ENCODE measurements around the gene SGIP1. TPM values are rescaled to one million over a fixed set of nuclear protein-coding genes. Genes with fewer than 3 reads are reported as not detected.
A peak's percentile ranks its signal among the peaks of the same experiment; 100 is the strongest.

Gene SGIP1
- total and polyA plus RNA-seq, 2 experiments from 2014 or later: 4.0 to 7.7 TPM

DNA sequence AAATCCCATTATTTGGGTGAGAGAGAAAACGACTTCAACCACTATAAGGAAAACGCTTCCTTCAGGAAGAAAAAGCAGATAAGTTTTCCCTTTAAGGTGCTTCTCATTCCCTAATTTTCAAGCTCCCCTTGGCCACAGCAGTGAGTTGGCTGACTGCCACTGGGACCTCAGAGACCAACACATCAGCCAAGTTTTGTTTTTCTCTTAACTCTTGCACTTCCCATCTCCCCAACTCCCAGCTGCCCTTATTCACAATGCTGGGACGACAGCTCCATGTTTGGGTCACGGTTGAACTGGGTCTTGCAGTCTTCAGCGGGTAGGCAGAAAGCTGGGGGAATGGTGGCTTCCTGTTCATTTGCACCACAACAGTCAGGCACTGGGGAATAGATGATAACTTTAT, 18.9 kb downstream of the SGIP1 start:
- DNase-seq: no peak
- no peak overlapping the region for H2AFZ ChIP-seq
- H3K79me2 ChIP-seq (ENCODE audit: insufficient read depth): no peaks in the 10 kb centered on the region
- H3F3A ChIP-seq (ENCODE audit: insufficient read depth): peaks cover 30% of the 10 kb centered on the region
- H3K4me1 ChIP-seq (ENCODE audit: insufficient read depth): peaks cover 19% of the 10 kb centered on the region
- WGBS, 2 experiments (ENCODE audit: low coverage in 1 of 2, low lambda C conversion rate in 2 of 2, missing lambda C conversion rate in 2 of 2): 71 to 73% methylated on average over 5 of the region's 5 CpGs
- in situ Hi-C loops (cut with MboI): no loop called here
- H3K9me3 ChIP-seq (ENCODE audit: low read depth): no peaks in the 10 kb centered on the region
- H3K9ac ChIP-seq: no peak overlapping the region
- no peaks in the 10 kb centered on the region for H3K36me3 ChIP-seq (ENCODE audit: low read depth)
- no peak overlapping the region for H3K4me2 ChIP-seq (ENCODE audit: unreplicated experiment)
- H3K9me2 ChIP-seq (ENCODE audit: insufficient read depth): no peaks in the 10 kb centered on the region
- H3K4me3 ChIP-seq: no peak overlapping the region
- H3K27me3 ChIP-seq (replicated peaks; ENCODE audit: insufficient read depth): no peaks in the 10 kb centered on the region
- H3K27ac ChIP-seq: no peak overlapping the region
- TF ChIP-seq EZH2phosphoT487 (IDR thresholded peaks at IDR 0.05; ENCODE audit: insufficient read depth, low read depth) (no peak), EZH2 (IDR thresholded peaks at IDR 0.05; ENCODE audit: insufficient read depth, poor library complexity, severe bottlenecking) (no peak)
- H4K20me1 ChIP-seq (ENCODE audit: insufficient read depth): no peaks in the 10 kb centered on the region

DNA sequence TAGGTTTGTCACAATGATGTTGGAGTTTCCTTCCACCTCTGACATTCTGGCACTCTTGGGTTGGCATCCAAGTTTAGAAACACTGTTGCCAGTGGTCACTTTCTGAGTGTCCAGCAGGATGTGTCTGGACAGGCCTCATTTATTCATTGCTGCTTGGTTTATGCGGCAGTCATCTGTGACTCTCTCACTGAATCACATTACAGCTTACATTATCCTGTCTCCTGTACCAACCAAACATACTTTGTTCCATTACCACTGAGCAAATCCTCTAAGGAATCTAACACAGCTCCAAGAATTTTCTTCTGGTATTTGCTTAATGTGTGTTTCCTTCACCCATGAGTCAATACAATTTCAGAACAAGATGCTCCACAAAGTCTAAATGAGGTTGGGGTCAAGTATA, 19.9 kb downstream of the SGIP1 start:
- no peak overlapping the region for H3K9ac ChIP-seq
- H4K20me1 ChIP-seq (ENCODE audit: insufficient read depth): no peaks in the 10 kb centered on the region
- DNase-seq: peak; percentile 58
- 7 to 14% methylated on average over 1 of the region's 1 CpG for WGBS, 2 experiments (ENCODE audit: low coverage in 1 of 2, low lambda C conversion rate in 2 of 2, missing lambda C conversion rate in 2 of 2)
- H3F3A ChIP-seq (ENCODE audit: insufficient read depth): peaks cover 30% of the 10 kb centered on the region
- no peak for TF ChIP-seq EZH2phosphoT487 (IDR thresholded peaks at IDR 0.05; ENCODE audit: insufficient read depth, low read depth)
- TF ChIP-seq EZH2 (IDR thresholded peaks at IDR 0.05; ENCODE audit: insufficient read depth, poor library complexity, severe bottlenecking): no peak
- no peaks in the 10 kb centered on the region for H3K9me2 ChIP-seq (ENCODE audit: insufficient read depth)
- no peak overlapping the region for H3K4me2 ChIP-seq (ENCODE audit: unreplicated experiment)
- no peaks in the 10 kb centered on the region for H3K27me3 ChIP-seq (replicated peaks; ENCODE audit: insufficient read depth)
- 0 out of 2 replicates have a peak overlapping the region, but pooled peaks have one; percentile 1 for H2AFZ ChIP-seq
- no peaks in the 10 kb centered on the region for H3K36me3 ChIP-seq (ENCODE audit: low read depth)
- no peaks in the 10 kb centered on the region for H3K9me3 ChIP-seq (ENCODE audit: low read depth)
- H3K4me3 ChIP-seq: no peak overlapping the region
- in situ Hi-C loops (cut with MboI): no loop called here
- H3K27ac ChIP-seq: peak overlapping the region; percentile 56
- no peaks in the 10 kb centered on the region for H3K79me2 ChIP-seq (ENCODE audit: insufficient read depth)
- peaks cover 20% of the 10 kb centered on the region for H3K4me1 ChIP-seq (ENCODE audit: insufficient read depth)

DNA sequence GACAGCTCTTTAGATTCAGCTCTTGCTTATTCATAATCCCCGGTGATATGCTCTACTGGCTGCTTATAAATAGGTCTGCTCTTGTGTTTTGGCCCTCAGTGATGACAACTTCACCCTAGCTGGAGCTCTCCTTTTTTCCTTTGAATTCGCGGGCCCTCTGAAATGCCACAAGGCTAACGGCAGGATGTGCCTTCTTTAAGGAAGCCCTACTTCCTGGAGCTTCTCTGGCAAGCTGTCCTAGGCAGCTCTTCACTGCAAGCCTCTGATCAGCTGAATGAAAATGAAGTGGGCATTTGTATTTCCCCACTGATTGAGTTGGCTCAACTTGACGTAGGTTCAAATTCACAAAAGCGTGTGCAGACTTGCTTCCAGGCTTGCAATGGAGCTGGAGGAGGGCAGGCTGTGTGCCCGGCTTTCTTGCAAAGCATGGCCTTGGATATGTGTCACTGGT, 22.2 kb downstream of the SGIP1 start:
- no peak for TF ChIP-seq EZH2phosphoT487 (IDR thresholded peaks at IDR 0.05; ENCODE audit: insufficient read depth, low read depth)
- Histone ChIP-seq H3K27ac (no peak overlapping the region), H3K4me3 (no peak overlapping the region), H3K9me2 (ENCODE audit: insufficient read depth) (no peaks in the 10 kb centered on the region), H2AFZ (no peak overlapping the region), H3K79me2 (ENCODE audit: insufficient read depth) (peaks cover 2% of the 10 kb centered on the region; the same call in 1 of the 2 replicates), H3K9ac (no peak overlapping the region), H3K9me3 (ENCODE audit: low read depth) (no peaks in the 10 kb centered on the region), H3F3A (ENCODE audit: insufficient read depth) (peaks cover 30% of the 10 kb centered on the region), H3K27me3 (replicated peaks; ENCODE audit: insufficient read depth) (no peaks in the 10 kb centered on the region), H4K20me1 (ENCODE audit: insufficient read depth) (no peaks in the 10 kb centered on the region), H3K4me1 (ENCODE audit: insufficient read depth) (peaks cover 20% of the 10 kb centered on the region), H3K4me2 (ENCODE audit: unreplicated experiment) (no peak overlapping the region), H3K36me3 (ENCODE audit: low read depth) (no peaks in the 10 kb centered on the region)
- DNase-seq: no peak
- in situ Hi-C loops (cut with MboI): no loop called here
- 90 to 94% methylated on average over 7 of the region's 7 CpGs for WGBS, 2 experiments (ENCODE audit: low coverage in 1 of 2, low lambda C conversion rate in 2 of 2, missing lambda C conversion rate in 2 of 2)

DNA sequence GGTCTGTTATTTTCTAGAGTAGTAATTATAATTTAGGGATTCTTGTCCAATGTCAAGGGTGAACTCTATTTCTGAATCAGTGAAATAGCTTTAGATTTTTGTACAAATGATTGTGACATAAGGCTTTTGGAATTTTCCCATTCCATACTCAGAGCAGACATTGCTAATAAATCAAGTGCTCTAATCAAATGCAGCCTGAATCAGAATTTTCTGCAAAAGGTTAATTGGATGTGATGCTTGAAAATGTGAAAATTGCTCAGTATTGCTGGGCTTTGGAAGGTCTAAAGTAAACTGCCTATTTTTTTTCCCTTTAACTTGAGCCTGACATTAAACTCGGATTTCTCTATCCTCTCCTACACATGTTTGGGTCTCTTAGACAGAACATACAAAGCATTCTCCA, 23.2 kb downstream of the SGIP1 start:
- Histone ChIP-seq H3K27ac (peak overlapping the region; percentile 5; the same call in 1 of the 2 replicates), H3K9me2 (ENCODE audit: insufficient read depth) (no peaks in the 10 kb centered on the region), H3K4me2 (ENCODE audit: unreplicated experiment) (peak overlapping the region; percentile 29), H2AFZ (no peak overlapping the region), H3F3A (ENCODE audit: insufficient read depth) (peaks cover 33% of the 10 kb centered on the region), H3K4me3 (0 out of 2 replicates have a peak overlapping the region, but pooled peaks have one; percentile 14), H3K4me1 (ENCODE audit: insufficient read depth) (peaks cover 27% of the 10 kb centered on the region), H3K79me2 (ENCODE audit: insufficient read depth) (peaks cover 6% of the 10 kb centered on the region; the same call in 1 of the 2 replicates), H3K36me3 (ENCODE audit: low read depth) (no peaks in the 10 kb centered on the region), H3K9ac (no peak overlapping the region), H4K20me1 (ENCODE audit: insufficient read depth) (no peaks in the 10 kb centered on the region), H3K9me3 (ENCODE audit: low read depth) (no peaks in the 10 kb centered on the region), H3K27me3 (replicated peaks; ENCODE audit: insufficient read depth) (no peaks in the 10 kb centered on the region)
- peak; percentile 35 for DNase-seq
- 25 to 60% methylated on average over 1 of the region's 1 CpG for WGBS, 2 experiments (ENCODE audit: low coverage in 1 of 2, low lambda C conversion rate in 2 of 2, missing lambda C conversion rate in 2 of 2)
- no peak for TF ChIP-seq EZH2 (IDR thresholded peaks at IDR 0.05; ENCODE audit: insufficient read depth, poor library complexity, severe bottlenecking)
- TF ChIP-seq EZH2phosphoT487 (IDR thresholded peaks at IDR 0.05; ENCODE audit: insufficient read depth, low read depth): no peak
- in situ Hi-C loops (cut with MboI): no loop called here

GRCh38 chr1:66559517-66559916, 25.6 kb downstream of the SGIP1 start:
- Histone ChIP-seq H2AFZ (no peak overlapping the region), H3K27ac (no peak overlapping the region), H3K27me3 (replicated peaks; ENCODE audit: insufficient read depth) (no peaks in the 10 kb centered on the region), H3K4me2 (ENCODE audit: unreplicated experiment) (no peak overlapping the region), H3K4me3 (no peak overlapping the region), H4K20me1 (ENCODE audit: insufficient read depth) (no peaks in the 10 kb centered on the region), H3K9me3 (ENCODE audit: low read depth) (no peaks in the 10 kb centered on the region), H3K79me2 (ENCODE audit: insufficient read depth) (peaks cover 6% of the 10 kb centered on the region; the same call in 1 of the 2 replicates), H3K9me2 (ENCODE audit: insufficient read depth) (no peaks in the 10 kb centered on the region), H3K9ac (no peak overlapping the region), H3F3A (ENCODE audit: insufficient read depth) (peaks cover 37% of the 10 kb centered on the region), H3K36me3 (ENCODE audit: low read depth) (no peaks in the 10 kb centered on the region), H3K4me1 (ENCODE audit: insufficient read depth) (peaks cover 43% of the 10 kb centered on the region)
- TF ChIP-seq EZH2phosphoT487 (IDR thresholded peaks at IDR 0.05; ENCODE audit: insufficient read depth, low read depth) (no peak), EZH2 (IDR thresholded peaks at IDR 0.05; ENCODE audit: insufficient read depth, poor library complexity, severe bottlenecking) (no peak)
- in situ Hi-C loops (cut with MboI): no loop called here
- WGBS, 2 experiments (ENCODE audit: low coverage in 1 of 2, low lambda C conversion rate in 2 of 2, missing lambda C conversion rate in 2 of 2): 78 to 81% methylated on average over 4 of the region's 4 CpGs
- DNase-seq: no peak
